Activated T-cell treated with anti-CD3 and anti-CD28 coated beads for 4 hours (primary cell): ENCODE results near the gene KANSL1.

Source experiments
- DNase-seq: peaks from one replicate; pipeline ENCODE4 v3.0.0-alpha.2; 2020

KANSL1 gene

GRCh38 chr17:46163929-46164594 lies 29.2 kb downstream of the KANSL1 start:
- DNase-seq = no peak

DNA sequence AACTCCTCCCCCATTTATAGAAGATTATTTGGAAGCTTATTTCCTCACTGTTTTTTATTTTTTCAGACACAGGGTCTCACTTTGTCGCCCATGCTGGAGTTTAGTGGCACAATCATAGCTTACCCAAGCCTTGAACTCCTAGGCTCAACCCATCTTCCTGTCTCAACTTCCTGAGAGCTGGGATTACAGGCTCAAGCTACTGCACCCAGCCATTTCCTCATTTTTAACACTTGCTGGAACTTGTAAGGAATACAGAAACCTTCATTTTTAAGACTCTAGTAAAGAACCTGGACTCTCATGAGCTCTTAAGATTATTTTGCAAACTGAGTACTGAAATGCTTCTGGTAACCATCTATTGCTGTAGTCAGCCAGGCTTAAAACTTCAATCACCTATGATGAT lies 29.9 kb downstream of the KANSL1 start:
- no peak for DNase-seq

DNA sequence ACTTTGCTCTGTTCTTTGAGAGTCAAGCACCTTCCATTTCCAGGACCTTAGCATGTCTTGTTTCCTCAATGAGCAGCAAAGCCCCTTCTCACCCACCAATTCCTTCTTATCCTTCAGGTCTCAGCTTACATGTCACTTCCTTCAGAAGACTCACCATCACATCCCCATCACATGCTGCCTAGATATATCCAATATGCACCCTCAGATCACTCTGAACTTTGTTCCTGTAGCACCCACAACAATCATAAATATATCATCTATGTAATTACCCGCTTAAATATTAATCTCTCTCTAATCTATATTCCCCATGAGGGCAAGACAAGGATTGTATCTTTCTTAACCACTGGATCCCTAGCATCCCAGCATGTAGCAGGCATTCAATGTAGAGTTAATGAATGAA lies 30.4 kb downstream of the KANSL1 start:
- no peak for DNase-seq

GRCh38 chr17:46160169-46160568 lies 33.1 kb downstream of the KANSL1 start:
- DNase-seq = no peak

GRCh38 chr17:46159686-46160085 lies 33.5 kb downstream of the KANSL1 start:
- no peak for DNase-seq

DNA sequence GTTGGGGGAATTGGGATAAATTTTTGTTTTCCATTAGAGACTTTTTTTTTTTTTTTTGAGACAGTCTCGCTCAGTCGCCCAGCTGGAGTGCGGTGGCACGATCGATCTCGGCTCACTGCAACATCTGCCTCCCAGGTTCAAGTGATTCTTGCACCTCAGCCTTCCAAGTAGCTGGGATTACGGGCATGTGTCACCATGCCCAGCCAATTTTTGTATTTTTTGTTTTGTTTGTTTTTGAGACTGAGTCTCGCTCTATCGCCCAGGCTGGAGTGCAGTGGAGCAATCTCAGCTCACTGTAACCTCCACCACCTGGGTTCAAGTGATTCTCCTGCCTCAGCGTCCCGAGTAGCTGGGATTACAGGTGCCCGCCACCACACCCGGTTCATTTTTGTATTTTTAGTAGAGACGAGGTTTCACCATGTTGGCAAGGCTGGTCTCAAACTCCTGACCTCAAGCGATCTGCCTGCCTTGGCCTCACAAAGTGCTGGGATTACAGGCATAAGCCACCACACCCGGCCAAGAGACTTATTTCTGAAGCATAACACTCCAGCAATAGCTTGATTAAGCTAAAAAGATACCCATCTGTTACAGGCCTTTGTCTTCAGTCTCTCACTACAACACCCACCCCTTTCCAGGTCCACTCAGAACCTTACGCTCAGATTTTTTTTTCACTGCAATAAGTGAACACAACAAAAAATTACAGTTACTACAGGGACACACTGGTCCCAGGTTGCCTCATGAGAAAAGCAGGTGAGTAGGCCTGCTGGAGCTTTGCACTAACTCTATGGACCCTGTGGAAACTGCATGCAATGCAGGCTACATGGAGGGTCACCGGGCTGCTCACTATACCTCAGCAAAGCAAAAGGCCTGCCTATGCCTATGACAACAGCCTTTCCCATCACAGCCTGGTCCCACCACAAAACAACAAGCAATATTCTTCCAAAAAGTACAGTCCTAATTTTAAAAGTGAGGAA lies 34.6 kb downstream of the KANSL1 start:
- DNase-seq = no peak

GRCh38 chr17:46157443-46158062 lies 35.7 kb downstream of the KANSL1 start:
- no peak for DNase-seq

DNA sequence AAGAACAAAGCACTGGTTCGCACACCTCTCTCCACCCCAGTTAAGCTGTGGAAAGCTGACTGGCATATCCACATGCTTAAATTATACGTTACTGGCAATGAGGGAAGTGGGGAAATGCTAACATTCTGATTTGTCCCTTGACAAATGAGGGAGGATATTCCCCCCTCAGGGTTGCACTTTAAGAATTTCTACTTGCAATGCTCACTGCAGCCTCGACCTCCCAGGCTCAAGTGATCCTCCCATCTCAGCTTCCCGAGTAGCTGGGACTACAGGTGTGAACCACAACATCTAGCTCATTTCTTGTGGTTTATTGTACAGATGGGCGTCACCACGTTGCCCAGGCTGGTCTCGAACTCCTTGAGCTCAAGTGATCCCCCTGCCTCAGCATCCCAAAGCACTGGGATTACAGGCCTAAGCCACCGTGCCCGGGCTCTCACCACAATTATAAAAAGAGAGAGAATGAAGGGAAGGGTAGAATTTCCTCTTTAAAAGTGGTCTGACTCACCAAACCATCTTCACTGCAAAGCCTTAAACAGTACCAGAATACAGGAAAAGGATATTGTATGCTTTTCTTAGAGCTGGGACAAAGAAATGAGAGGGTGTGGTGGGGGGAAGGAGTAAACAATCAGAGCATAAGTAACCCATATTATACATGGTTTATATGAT lies 38.9 kb downstream of the KANSL1 start:
- DNase-seq = no peak

GRCh38 chr17:46152423-46152822 lies 40.8 kb downstream of the KANSL1 start:
- DNase-seq = no peak

GRCh38 chr17:46151762-46152161 lies 41.5 kb downstream of the KANSL1 start:
- DNase-seq = no peak

DNA sequence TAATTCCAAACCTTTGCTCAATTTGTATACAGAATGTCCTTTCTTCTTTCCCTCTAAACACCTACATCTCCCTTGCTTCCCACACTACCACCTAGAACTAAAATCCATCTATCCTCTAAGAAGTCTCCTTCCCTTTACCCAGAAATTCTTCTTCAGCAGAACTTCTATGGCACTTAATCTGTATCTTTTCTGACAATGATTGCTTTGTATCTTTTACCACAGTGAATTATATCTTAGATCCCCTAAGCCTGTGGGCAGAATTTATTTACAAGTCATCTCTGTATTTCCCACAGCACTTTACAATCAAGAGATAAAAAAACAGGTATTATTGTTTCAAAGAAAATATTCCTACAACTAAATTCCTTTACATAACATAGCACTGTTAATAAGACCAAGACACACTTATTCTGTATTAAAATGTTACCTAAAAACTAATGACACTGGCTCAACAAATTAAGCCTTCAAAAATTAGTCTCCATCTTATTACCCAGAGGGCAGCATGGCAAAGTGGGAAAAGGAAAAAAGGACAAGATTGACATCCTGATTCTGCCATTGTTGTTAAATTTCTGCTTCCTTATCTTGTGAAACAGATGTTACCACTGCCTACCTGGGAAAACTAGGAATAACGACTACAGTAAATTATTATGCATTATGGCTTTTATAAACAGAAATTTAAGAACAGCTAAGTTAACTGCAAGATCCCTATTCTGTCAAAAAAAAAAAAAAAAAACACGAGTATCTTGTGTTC lies 42.8 kb downstream of the KANSL1 start:
- no peak for DNase-seq

- DNase-seq = no peak
Measured at GRCh38 chr17:46148247-46148646, 45.0 kb downstream of the KANSL1 start.

GRCh38 chr17:46147296-46147695 lies 45.9 kb downstream of the KANSL1 start:
- no peak for DNase-seq

GRCh38 chr17:46144246-46144645 lies 49.0 kb downstream of the KANSL1 start:
- DNase-seq = no peak

DNA sequence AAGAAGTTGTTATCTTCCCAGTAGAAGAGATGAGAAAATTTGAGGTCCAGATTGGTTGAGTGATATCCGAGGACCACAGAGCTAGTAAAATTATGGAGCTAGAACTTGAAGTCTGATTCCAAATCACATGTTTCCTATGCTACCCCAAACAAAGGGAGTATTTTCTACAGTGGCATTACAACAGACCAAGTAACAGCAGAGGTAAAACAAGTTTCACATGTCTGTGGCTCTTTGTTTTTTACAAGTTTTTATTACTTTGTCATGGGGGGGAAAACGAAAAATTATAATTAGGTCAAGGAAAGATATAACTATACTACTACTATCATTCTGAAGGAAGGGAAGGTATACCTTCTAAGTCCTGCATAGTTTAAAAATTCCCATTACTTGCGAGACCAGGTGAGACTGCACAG lies 49.4 kb downstream of the KANSL1 start:
- no peak for DNase-seq

DNA sequence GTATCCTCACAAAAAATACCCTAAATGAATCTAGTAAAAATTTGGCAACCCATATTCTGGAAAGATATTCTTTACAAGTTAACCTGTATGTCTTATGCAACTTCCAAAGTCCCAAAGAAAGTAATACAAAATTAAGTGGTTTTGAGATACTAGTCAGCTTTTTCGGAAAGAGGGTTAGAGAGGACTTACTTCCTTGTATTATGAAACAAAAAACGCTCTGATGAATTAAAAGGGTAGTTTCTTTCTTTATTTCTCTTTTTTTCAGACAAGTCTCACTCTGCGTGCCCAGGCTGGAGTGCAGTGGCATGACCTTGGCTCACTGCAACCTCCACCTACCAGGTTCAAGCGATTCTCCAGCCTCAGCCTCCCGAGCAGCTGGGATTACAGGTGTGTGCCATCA lies 51.6 kb downstream of the KANSL1 start:
- DNase-seq = no peak

DNA sequence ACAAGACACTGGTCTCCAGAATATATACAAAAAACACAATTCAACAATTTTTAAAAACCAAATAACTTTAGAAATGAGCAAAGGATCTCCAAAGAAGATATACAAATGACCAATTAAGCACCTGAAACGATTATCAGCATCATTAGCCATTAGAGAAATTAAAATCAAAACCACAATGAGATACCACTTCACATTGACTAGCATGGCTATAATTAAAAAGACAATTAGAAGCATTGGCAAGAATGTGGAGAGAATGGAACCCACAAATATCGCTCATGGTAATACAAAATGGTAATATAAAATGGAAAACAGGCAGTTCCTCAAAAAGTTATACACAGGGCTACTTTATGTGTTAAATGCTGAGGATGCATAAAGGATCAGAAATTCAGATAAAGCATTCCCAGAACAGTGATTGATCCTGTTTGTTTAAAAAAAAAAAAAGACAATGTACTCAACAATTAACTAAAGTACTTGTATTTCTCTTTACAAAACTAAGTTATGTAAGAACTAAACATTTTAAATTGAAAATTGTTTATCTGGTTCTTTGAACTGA lies 52.5 kb downstream of the KANSL1 start:
- no peak for DNase-seq

DNA sequence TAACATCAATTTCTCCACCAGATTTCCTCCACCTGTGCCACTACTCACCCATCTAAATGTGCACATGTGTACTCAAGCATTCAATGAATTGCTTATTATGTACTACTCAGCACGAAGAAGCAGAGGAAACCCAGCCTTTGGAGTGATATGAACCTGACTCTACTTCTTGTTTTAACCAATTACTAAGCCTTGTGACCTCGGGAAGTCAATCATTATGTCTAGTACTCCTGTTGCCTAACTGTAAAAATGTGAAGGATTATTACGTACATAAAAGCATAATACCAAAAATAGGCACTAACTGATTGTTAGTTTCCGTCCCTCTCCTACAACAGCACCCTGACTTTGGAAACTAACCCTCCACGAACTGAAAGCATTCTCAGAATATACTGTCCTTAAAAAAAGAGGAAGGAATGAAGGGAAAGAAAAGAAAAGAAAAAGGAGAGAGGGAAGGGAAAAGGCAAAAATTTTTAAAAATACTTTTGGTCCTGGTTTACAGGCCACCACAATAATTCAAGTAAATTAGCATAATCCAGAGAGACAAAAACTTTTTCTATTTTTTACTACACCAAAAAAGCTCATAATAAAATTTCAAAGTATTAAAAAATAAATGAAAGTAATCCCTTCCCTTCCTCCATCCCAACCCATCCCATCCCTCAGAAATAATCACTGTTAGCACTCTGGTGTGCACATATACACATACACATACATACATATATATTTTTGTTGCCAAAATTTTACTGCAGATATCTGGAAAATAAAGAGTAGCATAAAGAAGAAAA lies 53.6 kb downstream of the KANSL1 start:
- no peak for DNase-seq

DNA sequence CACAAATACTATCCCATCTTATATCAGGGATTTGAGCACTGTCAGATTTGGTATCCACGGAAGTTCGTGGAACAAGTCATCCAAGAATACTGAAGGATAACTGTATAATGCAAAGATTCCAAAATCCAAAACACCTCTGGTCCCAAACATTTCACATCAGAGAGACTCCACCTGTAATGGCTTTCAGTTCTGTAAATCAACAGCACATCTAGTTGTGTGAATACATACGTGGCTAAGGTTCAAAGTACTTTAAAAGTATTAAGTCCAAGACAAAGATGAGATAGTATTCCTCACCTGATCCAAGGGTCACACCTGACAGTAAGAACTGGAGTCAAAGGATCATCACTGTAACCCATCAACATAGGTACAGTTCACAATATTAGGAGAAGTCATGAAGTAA lies 54.8 kb downstream of the KANSL1 start:
- DNase-seq = no peak

- no peak for DNase-seq
Measured at GRCh38 chr17:46136820-46137219, 56.4 kb downstream of the KANSL1 start.

DNA sequence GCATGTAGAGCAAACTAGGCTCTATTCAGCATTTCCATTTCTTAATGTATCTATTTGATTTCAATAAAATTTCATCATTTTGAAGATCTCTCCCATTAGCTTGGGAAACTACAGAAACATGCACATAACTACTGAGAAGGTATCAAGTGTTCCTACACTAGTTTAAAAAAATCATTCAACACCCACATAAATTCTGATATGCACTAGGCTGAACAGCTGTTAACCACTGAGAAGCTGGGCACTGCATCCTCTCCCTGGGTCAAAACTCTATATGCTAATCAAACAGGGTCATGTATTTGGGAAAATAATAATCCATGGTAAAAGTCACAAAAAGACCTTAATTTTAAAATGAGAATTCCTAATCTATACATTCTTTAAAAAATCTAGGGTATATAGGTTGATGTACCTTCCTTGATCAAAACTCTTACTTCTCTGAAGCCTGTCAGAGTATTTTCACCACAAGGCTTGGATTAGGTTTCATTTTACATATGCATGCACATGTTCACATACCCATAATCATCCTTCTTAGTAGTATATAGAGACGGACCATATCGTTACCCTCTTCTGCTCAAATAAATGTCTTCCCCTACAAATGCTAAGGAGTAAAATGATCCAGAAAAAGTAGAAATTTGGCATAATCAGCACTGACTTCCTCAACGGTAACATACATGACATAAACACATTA lies 57.2 kb downstream of the KANSL1 start:
- DNase-seq = no peak
